Tongue (tissue), 2 donors: ENCODE data around the gene MAP4K1. TPM values are rescaled to one million over a fixed set of nuclear protein-coding genes. Genes with fewer than 3 reads are reported as not detected.

ENCODE experiments used
- DNase-seq: peaks from one replicate; pipeline ENCODE4 v3.0.0-alpha.2; 2015
- total RNA-seq: library from RNA; depleted of rRNA; stranded (reverse); fragments of >200 nt; gene quantifications from one replicate; pipeline ENCODE4 v1.2.3, GENCODE V29; 2014

Gene MAP4K1
- total RNA-seq: 2.9 TPM

- peak; percentile 32 for DNase-seq
These were observed at the start of gene MAP4K1 for GRCh38 chr19:38617764-38618589. Gene MAP4K1, minus strand, starts transcription at chr19:38617953. Its CDS starts 58 bp downstream, at chr19:38617895.

- DNase-seq: peak; percentile 78
These were observed 49.1 kb upstream of the MAP4K1 start for GRCh38 chr19:38666663-38667511.

GRCh38 chr19:38665950-38666662 is 48.4 kb upstream of the MAP4K1 start:
- DNase-seq: peak; percentile 77

GRCh38 chr19:38665219-38665931 is 47.6 kb upstream of the MAP4K1 start:
- no peak for DNase-seq

- no peak for DNase-seq
These were observed 46.9 kb upstream of the MAP4K1 start for GRCh38 chr19:38664503-38665211.

- DNase-seq: no peak
These were observed 46.3 kb upstream of the MAP4K1 start for GRCh38 chr19:38663957-38664502.

GRCh38 chr19:38663156-38663651 is 45.5 kb upstream of the MAP4K1 start:
- no peak for DNase-seq

GRCh38 chr19:38662537-38663155 is 44.9 kb upstream of the MAP4K1 start:
- no peak for DNase-seq

GRCh38 chr19:38661996-38662395 is 44.2 kb upstream of the MAP4K1 start:
- no peak for DNase-seq

GRCh38 chr19:38661136-38661535 is 43.4 kb upstream of the MAP4K1 start:
- DNase-seq: no peak

- no peak for DNase-seq
These were observed 43.0 kb upstream of the MAP4K1 start for GRCh38 chr19:38660724-38661123.

- peak; percentile 95 for DNase-seq
These were observed 40.9 kb upstream of the MAP4K1 start for GRCh38 chr19:38658462-38659306.

- DNase-seq: peak; percentile 44
These were observed 40.0 kb upstream of the MAP4K1 start for GRCh38 chr19:38657633-38658222.

- DNase-seq: no peak
These were observed 38.6 kb upstream of the MAP4K1 start for GRCh38 chr19:38656171-38656981.

GRCh38 chr19:38655148-38655824 is 37.5 kb upstream of the MAP4K1 start:
- DNase-seq: no peak

GRCh38 chr19:38654628-38655055 is 36.9 kb upstream of the MAP4K1 start:
- DNase-seq: peak; percentile 47

GRCh38 chr19:38653028-38653571 is 35.3 kb upstream of the MAP4K1 start:
- DNase-seq: peak; percentile 85
